GM13976 (cell line): Measurements from ENCODE around the gene UPP2.

ENCODE experiments used
- DNase-seq: peaks from one replicate; pipeline ENCODE4 v3.0.0; 2012; ENCODE audit warnings: low spot score
- CTCF ChIP-seq: IDR thresholded peaks from 2 replicates; pipeline ENCODE4 v1.5.1; 2012; ENCODE audit warnings: borderline replicate concordance, mild to moderate bottlenecking; ENCODE audit not compliant: insufficient read depth; ENCODE audit errors: extremely low read depth, missing control alignments, control extremely low read depth
- in situ Hi-C: fragments of 300-500 bp; cut with MboI; formaldehyde crosslinking; loops from one replicate; pipeline ENCODE4 v1.12.0; 2022; ENCODE audit warnings: low sequenced_read_pairs, mixed read lengths, inconsistent platforms; ENCODE audit not compliant: unreplicated experiment

Gene UPP2

GRCh38 chr2:158125756-158126498, 24.3 kb downstream of the UPP2 start:
- TF ChIP-seq CTCF, result no peak
- no peak for DNase-seq
- in situ Hi-C loops, result no loop called here

- in situ Hi-C loops, result no loop called here
- no peak for TF ChIP-seq CTCF
- DNase-seq, result no peak
Measured at GRCh38 chr2:158127380-158127804, 25.7 kb downstream of the UPP2 start.

GRCh38 chr2:158128168-158128973, 26.7 kb downstream of the UPP2 start:
- no peak for TF ChIP-seq CTCF
- DNase-seq, result no peak
- in situ Hi-C loops, result no loop called here

GRCh38 chr2:158129037-158129436, 27.4 kb downstream of the UPP2 start:
- TF ChIP-seq CTCF, result no peak
- in situ Hi-C loops, result no loop called here
- no peak for DNase-seq

GRCh38 chr2:158130832-158131473, 29.3 kb downstream of the UPP2 start:
- in situ Hi-C loops, result no loop called here
- no peak for TF ChIP-seq CTCF
- no peak for DNase-seq

GRCh38 chr2:158131483-158131912, 29.8 kb downstream of the UPP2 start:
- no peak for TF ChIP-seq CTCF
- DNase-seq, result no peak
- in situ Hi-C loops, result no loop called here
